NCI-H2107 (cell line): ENCODE data around the gene SLC25A18.
A peak's percentile ranks its signal among the peaks of the same experiment; 100 is the strongest.
"Not testable (repeated sequence)": the region's sequence is repeated elsewhere in the genome, so short reads cannot be mapped to it uniquely, and the experiment has no call there.

Experiments used
- DNase-seq: peaks from one replicate; lab custom pipeline; 2025; lab: John Stamatoyannopoulos, UW

Gene SLC25A18

GRCh38 chr22:17607891-17608521 lies 44.7 kb downstream of the SLC25A18 start:
- no peak for DNase-seq

DNA sequence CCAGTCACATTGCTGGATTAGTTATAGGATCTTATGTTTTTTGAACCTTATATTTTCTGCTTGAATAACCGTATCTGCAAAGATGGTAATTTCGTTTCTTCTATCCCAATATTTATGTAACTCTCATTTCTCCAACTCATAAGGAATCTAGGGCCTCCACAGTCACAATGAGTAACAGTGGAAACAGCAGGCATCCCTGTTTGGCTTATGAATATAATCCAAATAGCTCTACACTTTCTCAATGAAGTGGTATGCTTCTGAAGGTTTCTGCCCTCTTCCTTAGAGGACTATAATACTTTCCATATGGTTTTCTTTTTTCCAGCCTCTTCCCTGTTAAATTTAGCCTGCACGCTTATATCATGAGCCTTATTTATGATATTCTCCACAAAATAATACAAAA lies 48.8 kb downstream of the SLC25A18 start:
- no peak for DNase-seq

DNA sequence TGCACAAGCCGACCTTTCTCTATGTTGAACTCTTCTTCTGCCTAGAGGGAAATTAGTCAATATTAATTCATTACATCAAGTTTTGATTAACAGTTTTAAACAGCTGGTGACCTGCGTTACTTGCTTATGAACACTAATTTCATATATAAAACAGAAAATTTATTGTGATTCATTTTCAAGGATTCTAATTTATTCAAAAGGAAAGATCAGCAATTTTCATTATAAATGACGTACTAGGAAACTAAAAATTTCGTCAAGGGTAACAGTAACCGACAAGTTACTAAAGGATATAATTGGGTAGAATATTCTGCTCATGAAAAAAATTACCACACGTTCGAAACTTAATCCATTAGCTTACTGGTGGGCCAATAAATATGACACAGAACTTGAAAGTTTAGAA lies 50.0 kb downstream of the SLC25A18 start:
- DNase-seq = no peak

DNA sequence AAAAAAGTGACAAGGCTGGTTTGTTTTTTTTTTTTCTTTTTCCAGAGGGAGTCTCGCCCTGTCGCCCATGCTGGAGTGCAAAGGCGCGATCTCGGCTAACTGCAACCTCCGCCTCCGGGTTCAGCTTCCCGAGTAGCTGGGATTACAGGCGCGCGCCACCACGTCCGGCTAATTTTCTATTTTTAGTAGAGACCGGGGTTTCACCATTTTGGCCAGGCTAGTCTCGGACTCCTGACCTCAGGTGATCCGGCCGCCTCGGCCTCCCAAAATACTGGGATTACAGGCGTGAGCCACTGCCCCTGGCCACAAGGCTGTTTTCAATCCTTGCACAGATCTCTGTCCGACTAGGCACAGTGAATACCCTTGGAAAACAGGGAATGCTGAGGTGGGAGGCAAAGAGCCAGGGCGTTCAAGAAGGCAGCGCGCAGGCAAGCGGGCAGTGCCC lies 64.7 kb downstream of the SLC25A18 start:
- no peak for DNase-seq

DNA sequence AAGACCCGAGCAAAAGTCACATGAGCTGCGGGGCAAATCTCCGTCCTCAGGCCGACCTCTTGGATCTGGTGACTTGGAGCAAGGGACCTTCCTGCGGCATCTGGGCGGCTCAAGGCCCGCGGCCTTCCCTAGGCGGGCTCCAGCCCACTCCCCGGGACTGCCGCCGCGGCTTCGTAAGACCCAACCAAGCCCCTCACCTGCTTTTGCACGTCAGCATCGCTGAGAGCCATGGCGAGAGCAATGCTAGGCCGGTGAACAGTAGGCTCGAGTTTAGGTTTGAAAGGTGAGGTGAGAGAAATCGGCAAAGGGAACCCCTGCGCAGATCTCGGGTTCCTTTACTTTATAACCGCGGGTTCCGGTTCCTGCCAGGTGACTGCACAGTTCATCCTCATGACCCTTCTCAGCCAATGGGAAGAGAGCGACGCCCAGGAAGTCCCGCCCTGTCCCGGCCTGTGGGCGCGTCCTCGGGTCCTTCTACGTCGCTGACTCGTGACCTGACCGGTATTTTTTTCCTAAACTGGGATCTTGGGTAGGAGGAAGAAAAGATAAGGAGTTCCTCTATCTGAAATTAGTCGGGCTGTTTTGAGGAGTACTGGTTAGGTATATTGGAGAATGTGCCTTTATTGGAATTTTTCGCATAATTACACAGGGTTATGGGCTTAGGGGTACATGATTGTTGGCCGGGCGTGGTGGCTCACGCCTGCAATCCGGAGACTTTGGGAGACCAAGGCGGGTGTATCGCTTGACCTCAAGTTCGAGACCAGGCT lies 65.3 kb downstream of the SLC25A18 start, which contains the start of gene ATP6V1E1:
TSS of gene ATP6V1E1 (minus strand) at position 344 of the 767 bp plus-strand sequence. CDS start at position 230, 114 bp downstream.
- DNase-seq = peak; percentile 73

- no peak for DNase-seq
These were observed 65.8 kb downstream of the SLC25A18 start for GRCh38 chr22:17629173-17629489.

DNA sequence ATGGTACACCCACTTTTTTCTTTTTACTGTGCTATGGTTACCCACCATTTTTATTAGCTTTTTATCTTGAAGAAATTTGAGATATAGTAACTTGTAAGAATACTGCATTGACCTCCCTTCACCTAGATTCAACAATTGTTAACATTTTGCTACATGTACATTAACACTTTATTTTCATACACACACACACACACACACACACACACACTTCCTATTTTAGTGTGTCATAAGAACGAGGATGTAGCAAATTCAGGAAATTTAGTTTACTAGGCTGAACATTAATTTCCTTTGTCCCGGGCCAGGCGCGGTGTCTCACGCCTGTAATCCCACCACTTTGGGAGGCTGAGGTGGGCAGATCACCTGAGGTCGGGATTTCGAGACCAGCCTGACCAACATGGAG lies 66.3 kb downstream of the SLC25A18 start:
- DNase-seq = no peak

DNA sequence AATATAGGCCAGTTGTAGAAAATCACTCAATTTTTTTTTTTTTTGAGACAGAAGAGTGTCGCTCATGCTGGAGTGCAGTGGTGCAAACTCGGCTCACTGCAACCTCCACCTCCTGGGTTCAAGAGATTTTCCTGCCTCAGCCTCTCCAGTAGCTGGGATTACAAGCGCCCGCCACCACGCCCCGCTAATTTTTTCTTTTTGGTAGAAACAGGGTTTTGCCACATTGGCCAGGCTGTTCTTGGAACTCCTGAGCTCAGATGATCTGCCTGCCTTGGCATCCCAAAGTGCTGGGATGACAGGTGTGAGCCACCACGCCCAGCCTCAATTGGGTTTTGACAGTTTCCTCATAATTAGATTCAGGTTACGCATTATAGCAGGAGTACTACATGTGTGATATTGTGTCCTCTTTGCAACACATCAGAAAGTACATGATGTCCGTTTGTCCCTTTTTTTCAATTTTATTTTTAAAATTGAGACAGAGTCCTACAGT lies 67.8 kb downstream of the SLC25A18 start:
- DNase-seq = no peak

- DNase-seq = no peak
These were observed 70.1 kb downstream of the SLC25A18 start for GRCh38 chr22:17633217-17633997.

DNA sequence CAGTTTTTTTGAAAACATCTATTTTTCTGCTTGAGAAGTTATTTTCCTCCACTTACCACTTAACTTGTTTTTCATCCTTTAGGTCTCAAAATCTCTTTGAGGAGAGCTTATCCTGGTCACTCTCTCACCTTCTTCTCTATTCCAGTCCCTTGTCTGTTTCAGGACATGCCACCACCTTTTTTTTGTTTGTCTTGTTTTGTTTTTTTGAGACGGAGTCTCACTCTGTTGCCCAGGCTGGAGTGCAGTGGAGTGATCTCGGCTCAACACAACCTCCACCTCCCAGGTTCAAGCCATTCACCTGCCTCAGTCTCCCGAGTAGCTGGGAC lies 70.7 kb downstream of the SLC25A18 start:
- no peak for DNase-seq

DNA sequence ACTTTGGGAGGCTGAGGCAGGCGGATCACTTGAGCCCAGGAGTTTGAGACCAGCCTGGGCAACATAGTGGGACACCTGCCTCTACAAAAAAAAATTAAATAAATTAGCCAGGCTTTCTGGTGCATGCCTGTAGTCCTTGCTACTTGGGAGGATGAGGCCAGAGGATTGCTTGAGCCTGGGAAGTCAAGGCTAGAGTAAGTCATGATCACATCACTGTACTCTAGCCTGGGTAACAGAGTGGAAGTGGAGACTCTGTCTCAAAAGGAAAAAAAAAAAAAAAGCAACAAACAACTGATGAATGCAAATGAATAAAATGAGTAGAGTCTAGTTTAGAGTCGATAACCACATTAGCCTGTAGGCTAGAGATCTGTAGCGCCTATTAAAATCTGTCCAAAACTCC lies 71.4 kb downstream of the SLC25A18 start:
- no peak for DNase-seq

DNA sequence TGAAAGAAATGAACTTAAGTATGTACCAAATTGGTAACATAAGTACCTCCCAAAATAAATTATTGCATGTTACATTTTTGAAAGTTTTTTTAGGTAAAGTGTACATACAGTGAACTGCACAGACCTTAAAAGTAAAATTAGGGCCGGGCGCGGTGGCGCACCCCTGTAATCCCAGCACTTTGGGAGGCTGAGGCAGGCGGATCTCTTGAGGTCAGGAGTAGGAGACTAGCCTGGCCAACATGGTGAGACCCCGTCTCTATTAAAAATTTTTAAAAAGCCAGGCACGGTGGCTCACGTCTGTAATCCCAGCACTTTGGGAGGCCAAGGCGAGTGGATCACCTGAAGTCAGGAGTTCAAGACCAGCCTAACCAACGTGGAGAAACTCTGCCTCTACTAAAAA lies 73.6 kb downstream of the SLC25A18 start:
- not testable (repeated sequence) for DNase-seq

DNA sequence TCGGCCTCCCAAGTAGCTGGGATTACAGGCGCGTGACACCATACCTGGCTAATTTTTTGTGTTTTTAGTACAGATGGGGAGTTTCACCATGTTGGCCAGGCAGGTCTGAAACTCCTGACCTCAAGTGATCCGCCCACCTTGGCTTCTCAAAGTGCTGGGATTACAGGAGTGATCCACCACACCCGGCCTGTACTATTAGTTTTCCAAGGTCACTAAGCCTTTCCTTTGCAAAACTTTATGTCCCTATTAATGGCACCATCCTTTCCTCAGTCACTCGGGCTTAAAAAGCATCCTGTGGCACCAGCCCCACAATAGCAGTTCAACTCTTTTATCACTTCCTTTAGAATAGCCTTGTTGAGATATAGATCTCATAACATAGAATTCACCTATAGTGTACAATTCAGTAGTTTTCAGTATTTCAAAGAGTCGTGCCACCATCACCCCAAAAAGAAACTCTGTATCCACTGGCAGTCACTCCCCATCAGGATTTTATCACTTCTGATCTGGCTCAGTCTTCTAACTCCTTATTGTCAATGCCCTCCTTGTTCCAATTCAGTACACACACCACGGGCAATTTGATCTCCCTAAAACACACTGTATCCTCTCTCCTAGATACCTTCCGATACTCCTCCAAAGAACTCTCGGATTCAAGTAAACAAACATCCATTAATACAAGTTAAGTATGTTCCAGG lies 74.3 kb downstream of the SLC25A18 start:
- no peak for DNase-seq

DNA sequence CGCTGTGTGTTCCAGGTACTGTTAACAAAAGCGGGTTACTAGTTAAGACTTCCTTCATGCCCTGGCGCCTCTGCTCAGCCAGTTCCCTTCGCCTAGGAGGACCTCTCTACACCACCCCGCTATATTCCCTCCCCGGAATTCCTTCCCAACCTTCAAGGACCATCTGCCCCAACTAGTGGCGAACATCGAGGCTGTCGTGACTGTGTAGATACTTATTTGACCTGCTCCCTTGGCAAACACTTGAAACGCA lies 74.8 kb downstream of the SLC25A18 start:
- DNase-seq = peak; percentile 3

- DNase-seq = peak; percentile 30
These were observed 75.3 kb downstream of the SLC25A18 start, which contains the start of gene BCL2L13 for GRCh38 chr22:17638432-17639246. Gene BCL2L13 (plus strand): TSS chr22:17638757. CDS start chr22:17655712, 16,955 bp downstream.

DNA sequence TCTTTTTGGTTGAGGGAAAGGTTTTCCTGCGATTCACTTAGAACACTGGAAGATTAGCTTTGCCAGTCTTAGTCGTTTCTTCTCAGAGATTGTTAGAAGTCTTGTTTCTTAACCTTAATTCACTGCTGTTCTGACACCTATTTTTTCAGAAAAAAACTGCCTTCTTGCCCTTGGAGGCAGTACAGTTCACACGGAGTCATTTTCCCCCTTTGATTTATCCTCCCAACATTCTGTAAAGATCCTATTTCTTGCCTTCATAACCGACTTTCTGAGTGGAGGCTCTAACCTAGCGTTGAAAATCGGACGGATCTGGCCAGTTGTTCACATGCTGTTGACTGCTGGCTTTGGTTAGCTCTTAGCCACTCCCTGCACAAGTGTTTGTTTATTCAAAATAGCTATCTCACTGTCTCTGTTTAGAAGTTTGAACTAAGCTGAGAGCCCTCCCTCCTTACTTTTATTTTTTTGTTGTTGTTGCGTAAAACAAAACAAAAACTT lies 76.0 kb downstream of the SLC25A18 start:
- no peak for DNase-seq
